HuH-7 (cell line): Measurements from ENCODE around the gene OR1L8.

ENCODE experiments used
- DNase-seq: peaks from one replicate; pipeline ENCODE4 v3.0.0; 2011; ENCODE audit warnings: low spot score

OR1L8 gene

DNA sequence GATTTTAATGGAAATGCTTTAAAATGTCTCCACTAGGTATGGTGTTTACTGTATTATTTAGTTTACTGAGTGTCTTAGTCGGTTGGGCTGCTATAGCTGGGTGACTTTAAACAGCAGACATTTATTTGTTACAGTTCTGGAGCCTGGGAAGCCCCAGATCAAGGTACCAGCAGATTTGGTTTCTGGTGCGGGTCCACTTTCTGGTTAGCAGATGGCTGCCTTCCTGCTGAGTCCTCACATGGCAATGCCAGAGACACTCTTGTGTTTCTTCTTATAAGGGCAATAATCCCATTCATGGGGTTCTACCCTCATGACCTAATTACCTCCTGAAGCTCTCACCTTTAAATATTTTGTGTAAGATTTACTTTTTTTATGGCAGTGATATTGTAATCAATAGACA lies 65.0 kb downstream of the OR1L8 start:
- no peak for DNase-seq
